Parathyroid adenoma (tissue), 2 donors: ENCODE results near the gene OBSL1.
A peak's percentile ranks its signal among the peaks of the same experiment; 100 is the strongest.

Source experiments
- H2AFZ ChIP-seq: fragments of 300-600 bp; sonication (generic); one replicate; pipeline ENCODE4 v1.7.0; 2017; ENCODE audit warnings: antibody characterized with exemption, mild to moderate bottlenecking
- H3K27ac ChIP-seq: fragments of 300-600 bp; sonication (generic); one replicate; pipeline ENCODE4 v1.7.0; 2017
- H3K27me3 ChIP-seq: fragments of 300-600 bp; sonication (generic); one replicate; pipeline ENCODE4 v1.7.0; 2017; ENCODE audit warnings: low read length; ENCODE audit not compliant: control insufficient read depth, insufficient read depth
- H3K36me3 ChIP-seq: fragments of 300-600 bp; sonication (generic); one replicate; pipeline ENCODE4 v1.7.0; 2017; ENCODE audit warnings: low read length; ENCODE audit not compliant: control insufficient read depth, insufficient read depth
- H3K4me1 ChIP-seq: fragments of 300-600 bp; sonication (generic); one replicate; pipeline ENCODE4 v1.7.0; 2017; ENCODE audit warnings: control low read depth
- H3K4me2 ChIP-seq: fragments of 300-600 bp; sonication (generic); one replicate; pipeline ENCODE4 v1.7.0; 2017; ENCODE audit warnings: low read length
- H3K4me3 ChIP-seq: fragments of 300-600 bp; sonication (generic); one replicate; pipeline ENCODE4 v1.7.0; 2017; ENCODE audit warnings: low read depth, low read length
- H3K79me2 ChIP-seq: fragments of 300-600 bp; sonication (generic); one replicate; pipeline ENCODE4 v1.7.0; 2017; ENCODE audit warnings: control low read depth
- H3K9ac ChIP-seq: fragments of 300-600 bp; sonication (generic); one replicate; pipeline ENCODE4 v1.7.0; 2017; ENCODE audit warnings: mild to moderate bottlenecking
- H3K9me3 ChIP-seq: fragments of 300-600 bp; sonication (generic); one replicate; pipeline ENCODE4 v1.7.0; 2017; ENCODE audit warnings: low read length; ENCODE audit not compliant: control insufficient read depth
- CTCF ChIP-seq: fragments of 300-600 bp; sonication (generic); IDR thresholded peaks from one replicate; pipeline ENCODE4 v1.7.0; 2017; ENCODE audit warnings: antibody characterized with exemption, mild to moderate bottlenecking
- donor health status: primary hyperparathyroidism.

The OBSL1 gene

GRCh38 chr2:219513787-219514186 lies 57.6 kb downstream of the OBSL1 start:
- Histone ChIP-seq H3K9ac (no peak overlapping the region), H3K36me3 (no peaks in the 10 kb centered on the region), H3K4me2 (no peak overlapping the region), H3K27me3 (peaks cover 14% of the 10 kb centered on the region), H3K4me1 (peaks cover 14% of the 10 kb centered on the region), H3K79me2 (no peaks in the 10 kb centered on the region), H3K4me3 (no peak overlapping the region), H2AFZ (no peak overlapping the region), H3K27ac (no peak overlapping the region), H3K9me3 (no peaks in the 10 kb centered on the region)
- no peak for TF ChIP-seq CTCF

GRCh38 chr2:219512524-219513216 lies 58.7 kb downstream of the OBSL1 start:
- Histone ChIP-seq H3K4me3 (no peak overlapping the region), H3K4me1 (peaks cover 14% of the 10 kb centered on the region), H3K79me2 (no peaks in the 10 kb centered on the region), H3K9me3 (no peaks in the 10 kb centered on the region), H3K9ac (no peak overlapping the region), H2AFZ (no peak overlapping the region), H3K27ac (no peak overlapping the region), H3K4me2 (no peak overlapping the region), H3K36me3 (no peaks in the 10 kb centered on the region), H3K27me3 (peaks cover 14% of the 10 kb centered on the region)
- TF ChIP-seq CTCF = no peak

- H3K79me2 ChIP-seq = no peaks in the 10 kb centered on the region
- no peaks in the 10 kb centered on the region for H3K36me3 ChIP-seq
- H3K4me3 ChIP-seq = no peak overlapping the region
- peaks cover 14% of the 10 kb centered on the region for H3K27me3 ChIP-seq
- H3K4me2 ChIP-seq = no peak overlapping the region
- no peak overlapping the region for H3K9ac ChIP-seq
- no peak overlapping the region for H2AFZ ChIP-seq
- no peak for TF ChIP-seq CTCF
- H3K27ac ChIP-seq = no peak overlapping the region
- H3K9me3 ChIP-seq = no peaks in the 10 kb centered on the region
- peaks cover 14% of the 10 kb centered on the region for H3K4me1 ChIP-seq
These were observed 59.6 kb downstream of the OBSL1 start for GRCh38 chr2:219511547-219512325.

GRCh38 chr2:219510512-219511135 lies 60.7 kb downstream of the OBSL1 start:
- Histone ChIP-seq H3K4me3 (no peak overlapping the region), H3K9me3 (no peaks in the 10 kb centered on the region), H2AFZ (peak overlapping the region; percentile 11), H3K4me1 (peaks cover 14% of the 10 kb centered on the region), H3K27ac (no peak overlapping the region), H3K36me3 (no peaks in the 10 kb centered on the region), H3K9ac (no peak overlapping the region), H3K27me3 (peaks cover 14% of the 10 kb centered on the region), H3K4me2 (no peak overlapping the region), H3K79me2 (no peaks in the 10 kb centered on the region)
- peak; percentile 22 for TF ChIP-seq CTCF
